H1 (cell line): ENCODE data around the gene SPRR3. TPM values are rescaled to one million over a fixed set of nuclear protein-coding genes. Genes with fewer than 3 reads are reported as not detected.

ENCODE experiments used
- CTCF ChIA-PET: fragments of 300-600 bp; sonication (Branson Sonifier 250); formaldehyde crosslinking; loops from one replicate; lab custom pipeline; 2021; ENCODE audit not compliant: partially characterized antibody; lab: Charles Lee
- POLR2A ChIA-PET: fragments of 300-600 bp; sonication (Branson Sonifier 250); formaldehyde crosslinking; loops from one replicate; lab custom pipeline; 2021; ENCODE audit warnings: inconsistent platforms; ENCODE audit not compliant: partially characterized antibody; lab: Charles Lee
- DNase-seq, 2 experiments: peaks; one replicate each; pipeline versions ENCODE4 v3.0.0 to v3.0.0-alpha.2; 2010 to 2022; ENCODE audit warnings: low spot score in 2 of 2, low read depth in 1 of 2, mixed read lengths in 1 of 2
- FAIRE-seq: peaks from 2 replicates; lab custom pipeline; 2011; peaks lifted over from hg19 to GRCh38; lab: Jason Lieb, UNC
- H2AFZ ChIP-seq: 2 replicates; pipeline ENCODE4 v1.8.1; 2012; ENCODE audit warnings: low read length, inconsistent platforms
- H2AK5ac ChIP-seq: 2 replicates; pipeline ENCODE4 v1.6.1; 2013; ENCODE audit warnings: low read depth, low read length
- H2BK120ac ChIP-seq: replicated peaks from 2 replicates; pipeline ENCODE3; 2013; ENCODE audit warnings: low read depth, low read length, inconsistent platforms
- H2BK12ac ChIP-seq: 2 replicates; pipeline ENCODE4 v1.6.1; 2013; ENCODE audit warnings: low read depth, low read length
- H2BK15ac ChIP-seq: 2 replicates; pipeline ENCODE4 v1.6.1; 2013; ENCODE audit warnings: low read length
- H2BK20ac ChIP-seq: 2 replicates; pipeline ENCODE4 v1.6.1; 2013; ENCODE audit warnings: low read length
- H2BK5ac ChIP-seq: 2 replicates; pipeline ENCODE4 v1.6.1; 2013; ENCODE audit warnings: low read depth, low read length
- H3K14ac ChIP-seq: 2 replicates; pipeline ENCODE4 v1.6.1; 2013; ENCODE audit warnings: inconsistent platforms; ENCODE audit not compliant: insufficient read length
- H3K18ac ChIP-seq: 2 replicates; pipeline ENCODE4 v1.6.1; 2013; ENCODE audit warnings: low read length; ENCODE audit errors: extremely low read depth
- H3K23ac ChIP-seq: 2 replicates; pipeline ENCODE4 v1.6.1; 2013; ENCODE audit warnings: inconsistent platforms; ENCODE audit not compliant: insufficient read length
- H3K23me2 ChIP-seq: 2 replicates; pipeline ENCODE4 v1.6.1; 2013; ENCODE audit warnings: low read depth, low read length
- H3K27ac ChIP-seq: 2 replicates; pipeline ENCODE4 v1.6.1; 2011; ENCODE audit warnings: low read depth, low read length, inconsistent platforms
- H3K27me3 ChIP-seq, 4 experiments: replicated peaks in 1 of 4; 1 replicate in 1 of 4; 2 replicates in 3 of 4; pipeline versions ENCODE4 v1.6.1 to v1.8.1; 2011 to 2013; ENCODE audit warnings: low read length in 3 of 4, mild to moderate bottlenecking in 3 of 4, inconsistent platforms in 2 of 4, mixed read lengths in 2 of 4, moderate library complexity in 1 of 4; ENCODE audit not compliant: control insufficient read depth in 3 of 4, insufficient read depth in 3 of 4; ENCODE audit errors: extremely low read depth in 1 of 4
- H3K36me3 ChIP-seq, 4 experiments: 2 replicates each; pipeline versions ENCODE4 v1.6.1 to v1.8.1; 2011 to 2013; ENCODE audit warnings: mild to moderate bottlenecking in 4 of 4, low read length in 3 of 4, moderate library complexity in 2 of 4, control low read depth in 1 of 4, inconsistent platforms in 1 of 4; ENCODE audit not compliant: insufficient read depth in 4 of 4, control insufficient read depth in 2 of 4
- H3K4ac ChIP-seq: replicated peaks from 2 replicates; pipeline ENCODE3; 2013; ENCODE audit warnings: low read length, low read depth, mixed read lengths, inconsistent platforms; ENCODE audit not compliant: insufficient read length
- H3K4me1 ChIP-seq, 4 experiments: replicated peaks in 1 of 4; 1 replicate in 1 of 4; 2 replicates in 3 of 4; pipeline versions ENCODE4 v1.6.1 to v1.8.1; 2011 to 2013; ENCODE audit warnings: low read length in 3 of 4, inconsistent platforms in 2 of 4, mixed read lengths in 1 of 4; ENCODE audit not compliant: insufficient read depth in 4 of 4, control insufficient read depth in 3 of 4
- H3K4me2 ChIP-seq, 2 experiments: 2 replicates each; pipeline versions ENCODE4 v1.6.1 to v1.8.1; 2011 to 2013; ENCODE audit warnings: low read depth in 2 of 2, low read length in 2 of 2, control low read depth in 1 of 2, inconsistent platforms in 1 of 2, mild to moderate bottlenecking in 1 of 2; ENCODE audit not compliant: insufficient read depth in 1 of 2
- H3K4me3 ChIP-seq, 4 experiments: fragments of 200-600, 300-600 bp in 1 of 4; sonication (generic), shearing (Covaris generic), sonication (Bioruptor Twin) in 1 of 4; 2 replicates each; pipeline versions ENCODE4 v1.5.1 to v1.8.1; 2011 to 2016; ENCODE audit warnings: low read length in 4 of 4, low read depth in 3 of 4, control low read depth in 2 of 4, inconsistent platforms in 2 of 4, mild to moderate bottlenecking in 2 of 4, mixed read lengths in 1 of 4, moderate library complexity in 1 of 4; ENCODE audit not compliant: insufficient read depth in 2 of 4; ENCODE audit errors: extremely low read depth in 1 of 4
- H3K56ac ChIP-seq: replicated peaks from 2 replicates; pipeline ENCODE3; 2013; ENCODE audit warnings: low read depth, mild to moderate bottlenecking, mixed read lengths, low read length, inconsistent platforms; ENCODE audit not compliant: insufficient read length
- H3K79me1 ChIP-seq: 2 replicates; pipeline ENCODE4 v1.6.1; 2013; ENCODE audit warnings: low read depth, low read length, control low read depth
- H3K79me2 ChIP-seq, 2 experiments: 2 replicates each; pipeline versions ENCODE4 v1.6.1 to v1.8.1; 2012 to 2013; ENCODE audit warnings: low read length in 2 of 2, mild to moderate bottlenecking in 2 of 2, inconsistent platforms in 1 of 2; ENCODE audit not compliant: insufficient read depth in 2 of 2, control insufficient read depth in 1 of 2
- H3K9ac ChIP-seq, 4 experiments: replicated peaks in 1 of 4; 1 replicate in 1 of 4; 2 replicates in 3 of 4; pipeline versions ENCODE4 v1.6.1 to v1.8.1; 2011 to 2013; ENCODE audit warnings: low read depth in 3 of 4, low read length in 3 of 4, control low read depth in 2 of 4, mild to moderate bottlenecking in 2 of 4, moderate library complexity in 2 of 4, inconsistent platforms in 1 of 4; ENCODE audit errors: extremely low read depth in 1 of 4
- H3K9me3 ChIP-seq, 2 experiments: 2 replicates each; pipeline versions ENCODE4 v1.6.1 to v1.8.1; 2012 to 2013; ENCODE audit warnings: mild to moderate bottlenecking in 2 of 2, moderate library complexity in 2 of 2, control low read depth in 1 of 2, inconsistent platforms in 1 of 2, low read depth in 1 of 2, low read length in 1 of 2, mixed read lengths in 1 of 2; ENCODE audit not compliant: insufficient read depth in 2 of 2
- H4K20me1 ChIP-seq, 2 experiments: replicated peaks in 1 of 2; 2 replicates each; pipeline versions ENCODE3 to v1.8.1; 2011 to 2013; ENCODE audit warnings: inconsistent platforms in 2 of 2, low read length in 2 of 2, mild to moderate bottlenecking in 1 of 2; ENCODE audit not compliant: insufficient read depth in 2 of 2, control insufficient read depth in 1 of 2
- H4K5ac ChIP-seq: 2 replicates; pipeline ENCODE4 v1.6.1; 2013; ENCODE audit warnings: low read length, low read depth, mixed read lengths, inconsistent platforms; ENCODE audit not compliant: insufficient read length
- H4K8ac ChIP-seq: 2 replicates; pipeline ENCODE4 v1.8.0; 2013; ENCODE audit warnings: mild to moderate bottlenecking, moderate library complexity, low read length, inconsistent platforms; ENCODE audit not compliant: insufficient read depth; ENCODE audit errors: extremely low read depth
- H4K91ac ChIP-seq: replicated peaks from 2 replicates; pipeline ENCODE3; 2013; ENCODE audit warnings: low read length, mixed read lengths, inconsistent platforms; ENCODE audit not compliant: insufficient read length
- POLR2A ChIP-seq, 2 experiments: IDR thresholded peaks; 1 replicate in 1 of 2; 2 replicates in 1 of 2; pipeline ENCODE4 v1.6.1; 2011; ENCODE audit warnings: low read depth in 2 of 2, low read length in 2 of 2, mild to moderate bottlenecking in 2 of 2; ENCODE audit errors: control extremely low read depth in 1 of 2
- SP2 ChIP-seq: IDR thresholded peaks from 2 replicates; pipeline ENCODE4 v1.6.1; 2012; ENCODE audit warnings: mild to moderate bottlenecking, low read length, inconsistent platforms
- WGBS, 2 experiments: shearing (Covaris generic) in 1 of 2; methylation state at CpG; one replicate each; pipeline versions ENCODE4 v1.1.6 to v1.1.7; 2013 to 2015; ENCODE audit warnings: low lambda C conversion rate in 2 of 2, mixed read lengths in 2 of 2, inconsistent platforms in 1 of 2, low coverage in 1 of 2, missing lambda C conversion rate in 1 of 2; ENCODE audit not compliant: insufficient replicate concordance in 2 of 2, insufficient coverage in 1 of 2, insufficient read length in 1 of 2; ENCODE audit errors: extremely low coverage in 1 of 2, missing lambda C conversion rate in 1 of 2; 5-methylcytosine and 5-hydroxymethylcytosine counted together
- polyA plus RNA-seq, 7 experiments: library from polyadenylated mRNA; depleted of rRNA in 3 of 7; stranded (reverse) in 5 of 7; unstranded in 2 of 7; fragments of >200 nt in 5 of 7; fragments of 200-250 nt in 2 of 7; gene quantifications; 1 replicate in 5 of 7; 2 replicates in 1 of 7; 4 replicates in 1 of 7; pipeline versions ENCODE4 v1.2.1 to v1.2.3, GENCODE V29; 2011 to 2013; ENCODE audit warnings: missing spikeins in 2 of 7, mixed read lengths in 2 of 7
- total RNA-seq: library from RNA; stranded (reverse); fragmentation: NEBNext Ultra II Directional; extraction: Animal tissue kit (Norgen Biotek cat#: 25700); gene quantifications from 2 replicates; pipeline ENCODE4 v1.2.1, GENCODE V29; 2021
- TF ChIP-seq, protein P1 (sequence below): IDR thresholded peaks from 2 replicates; pipeline ENCODE4 v1.6.1; 2011; ENCODE audit warnings: low read depth, mild to moderate bottlenecking, low read length; ENCODE audit not compliant: insufficient read depth

Gene SPRR3
- total and polyA plus RNA-seq, 2 of the 8 experiments (the other 6 are each of a cell fraction or from before 2014, with no cell fraction given): not detected

DNA sequence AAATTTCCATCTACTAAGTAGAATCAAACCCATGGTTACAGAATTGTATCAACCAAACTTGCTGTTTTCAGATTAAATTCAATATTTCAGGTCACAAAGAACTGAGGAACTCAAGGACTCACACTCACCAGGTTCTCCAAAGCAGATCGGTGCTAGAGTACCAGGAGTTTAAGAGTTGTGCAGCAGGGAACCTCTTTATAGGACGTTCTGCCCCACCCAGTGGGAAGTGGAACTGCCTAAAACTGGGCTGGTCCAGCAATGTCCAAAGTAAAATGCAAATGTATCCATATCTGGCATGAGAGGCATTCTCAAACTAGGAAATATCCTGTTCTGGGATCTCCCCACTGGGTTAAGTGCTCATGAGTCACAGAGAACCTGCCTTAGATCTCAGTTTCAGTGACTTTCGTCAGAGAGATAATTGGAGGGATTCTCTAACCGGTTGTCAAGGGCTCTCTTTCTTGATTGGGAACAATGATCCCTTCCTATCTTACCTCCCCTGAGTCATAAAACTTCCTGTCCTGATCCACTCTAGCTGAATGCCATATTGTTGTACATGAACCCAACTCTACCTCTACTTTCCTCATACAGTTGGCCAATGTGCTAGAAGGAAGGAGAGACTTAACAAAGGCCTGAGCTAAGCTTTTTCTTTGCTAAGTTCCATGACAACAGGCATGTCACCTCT is 39.5 kb downstream of the SPRR3 start, which contains the start of gene SPRR2D:
TSS of gene SPRR2D (minus strand) at position 171 of the 682 bp plus-strand sequence. CDS start 774 bp downstream, outside the sequence.
- no peaks in the 10 kb centered on the region for H4K20me1 ChIP-seq
- H4K8ac ChIP-seq: no peak within 1 kb of the TSS
- H2BK20ac ChIP-seq: no peak within 1 kb of the TSS
- no peak within 1 kb of the TSS for H4K91ac ChIP-seq
- H3K56ac ChIP-seq: no peak within 1 kb of the TSS
- H3K9ac ChIP-seq: no peak within 1 kb of the TSS
- H2BK120ac ChIP-seq: no peak within 1 kb of the TSS
- H2BK5ac ChIP-seq: no peak within 1 kb of the TSS
- H2BK15ac ChIP-seq: no peak within 1 kb of the TSS
- H3K27me3 ChIP-seq: no peaks in the 10 kb centered on the region
- no peak within 1 kb of the TSS for H3K4ac ChIP-seq
- no peak within 1 kb of the TSS for H3K18ac ChIP-seq
- no peak within 1 kb of the TSS for H3K4me3 ChIP-seq
- FAIRE-seq (no peak), DNase-seq (no peak)
- H2AK5ac ChIP-seq: no peak within 1 kb of the TSS
- H2BK12ac ChIP-seq: no peak within 1 kb of the TSS
- no peaks in the 10 kb centered on the region for H3K79me2 ChIP-seq
- ChIA-PET POLR2A (no interaction called here), CTCF (interaction anchor here (0.6 to 1.4 kb wide), 3 partner anchors 78 to 1308 kb away, joined by 3 read pairs; no protein-coding TSS in a partner anchor)
- no peaks in the 10 kb centered on the region for H3K79me1 ChIP-seq
- no peak within 1 kb of the TSS for H3K23ac ChIP-seq
- H2AFZ ChIP-seq: no peak within 1 kb of the TSS
- H3K27ac ChIP-seq: no peak within 1 kb of the TSS
- no peak within 1 kb of the TSS for H3K4me2 ChIP-seq
- H3K4me1 ChIP-seq: no peaks in the 10 kb centered on the region
- H3K14ac ChIP-seq: no peak within 1 kb of the TSS
- no peaks in the 10 kb centered on the region for H3K9me3 ChIP-seq
- TF ChIP-seq POLR2A (IDR thresholded peaks at IDR 0.05; ENCODE audit: control extremely low read depth in 1 of 2, low read depth in 2 of 2, low read length in 2 of 2) (no peak), SP2 (no peak)
- TF ChIP-seq, protein P1, sequence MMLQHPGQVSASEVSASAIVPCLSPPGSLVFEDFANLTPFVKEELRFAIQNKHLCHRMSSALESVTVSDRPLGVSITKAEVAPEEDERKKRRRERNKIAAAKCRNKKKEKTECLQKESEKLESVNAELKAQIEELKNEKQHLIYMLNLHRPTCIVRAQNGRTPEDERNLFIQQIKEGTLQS: no peak
- no peak within 1 kb of the TSS for H4K5ac ChIP-seq
- H3K23me2 ChIP-seq: no peaks in the 10 kb centered on the region
- no peaks in the 10 kb centered on the region for H3K36me3 ChIP-seq
- 71% methylated on average over 4 of the region's 4 CpGs; no CpG with 5 or more reads in 1 of the 2 experiments for WGBS, 2 experiments
